SK-N-SH (cell line): ENCODE results near the gene OBI1. TPM values are rescaled to one million over a fixed set of nuclear protein-coding genes. Genes with fewer than 3 reads are reported as not detected.

Source experiments
- CTCF ChIA-PET: fragments of 300-600, 350-600 bp; formaldehyde crosslinking; extraction: SDS; loops from one replicate; lab custom pipeline; 2021; lab: Yijun Ruan, JAX
- POLR2A ChIA-PET: fragments of 350-600 bp; sonication (Branson Sonifier 250); formaldehyde crosslinking; extraction: SDS; loops from one replicate; lab custom pipeline; 2020; ENCODE audit warnings: antibody characterized with exemption, inconsistent platforms; lab: Yijun Ruan, JAX
- DNase-seq: peaks from one replicate; pipeline ENCODE4 v3.0.0; 2012
- H2AFZ ChIP-seq: fragments of 200-600 bp; sonication (generic); 2 replicates; pipeline ENCODE4 v1.8.1; 2016; ENCODE audit warnings: antibody characterized with exemption, mild to moderate bottlenecking, low read depth
- H3F3A ChIP-seq: fragments of 200-600 bp; sonication (generic); replicated peaks from 2 replicates; pipeline ENCODE3; 2016; ENCODE audit warnings: antibody characterized with exemption, mild to moderate bottlenecking; ENCODE audit not compliant: insufficient read depth
- H3K27ac ChIP-seq, 2 experiments: fragments of 200-500 bp in 1 of 2; fragments of 200-600 bp in 1 of 2; sonication (Bioruptor generic) in 1 of 2; sonication (generic), shearing (Covaris generic) in 1 of 2; 2 replicates each; pipeline versions ENCODE4 v1.5.1 to v1.6.1; 2014 to 2016; ENCODE audit warnings: low read depth in 2 of 2, inconsistent platforms in 1 of 2, low read length in 1 of 2, mild to moderate bottlenecking in 1 of 2, mixed read lengths in 1 of 2
- H3K27me3 ChIP-seq: fragments of 200-600 bp; sonication (generic), shearing (Covaris generic); 2 replicates; pipeline ENCODE4 v1.6.1; 2016; ENCODE audit warnings: mixed run types; ENCODE audit not compliant: insufficient read depth
- H3K36me3 ChIP-seq, 2 experiments: fragments of 200-500 bp in 1 of 2; fragments of 200-600 bp in 1 of 2; sonication (Bioruptor generic) in 1 of 2; sonication (generic) in 1 of 2; replicated peaks in 1 of 2; 2 replicates each; pipeline versions ENCODE3 to v1.5.1; 2014 to 2016; ENCODE audit warnings: low read length in 1 of 2, mild to moderate bottlenecking in 1 of 2; ENCODE audit not compliant: insufficient read depth in 2 of 2, control insufficient read depth in 1 of 2
- H3K4me1 ChIP-seq, 2 experiments: fragments of 200-500 bp in 1 of 2; fragments of 200-600 bp in 1 of 2; sonication (Bioruptor generic) in 1 of 2; sonication (generic), shearing (Covaris generic) in 1 of 2; 2 replicates each; pipeline versions ENCODE4 v1.5.1 to v1.6.1; 2014 to 2016; ENCODE audit warnings: low read depth in 1 of 2, low read length in 1 of 2, mixed run types in 1 of 2; ENCODE audit not compliant: insufficient read depth in 2 of 2, control insufficient read depth in 1 of 2
- H3K4me2 ChIP-seq: fragments of 200-600 bp; sonication (generic), shearing (Covaris generic); 2 replicates; pipeline ENCODE4 v1.6.1; 2017; ENCODE audit warnings: mixed run types
- H3K4me3 ChIP-seq, 2 experiments: fragments of 200-500 bp in 1 of 2; fragments of 200-600 bp in 1 of 2; sonication (Bioruptor generic) in 1 of 2; sonication (generic), shearing (Covaris generic) in 1 of 2; 2 replicates each; pipeline versions ENCODE4 v1.5.1 to v1.8.1; 2014 to 2016; ENCODE audit warnings: low read depth in 2 of 2, inconsistent platforms in 1 of 2, low read length in 1 of 2, mild to moderate bottlenecking in 1 of 2, mixed read lengths in 1 of 2, moderate library complexity in 1 of 2
- H3K79me2 ChIP-seq: fragments of 200-600 bp; sonication (generic); 2 replicates; pipeline ENCODE4 v1.8.1; 2017; ENCODE audit warnings: mild to moderate bottlenecking; ENCODE audit not compliant: insufficient read depth
- H3K9ac ChIP-seq: fragments of 200-600 bp; sonication (generic); 2 replicates; pipeline ENCODE4 v1.6.1; 2017; ENCODE audit warnings: mixed run types
- H3K9me2 ChIP-seq: fragments of 200-600 bp; sonication (generic); 2 replicates; pipeline ENCODE4 v1.6.1; 2017; ENCODE audit warnings: mixed run types
- H3K9me3 ChIP-seq: fragments of 200-600 bp; sonication (generic); 2 replicates; pipeline ENCODE4 v1.6.1; 2017; ENCODE audit warnings: mixed run types, mild to moderate bottlenecking, moderate library complexity
- H4K20me1 ChIP-seq: fragments of 200-600 bp; sonication (generic); 2 replicates; pipeline ENCODE4 v1.6.1; 2017; ENCODE audit warnings: mild to moderate bottlenecking, mixed run types; ENCODE audit not compliant: insufficient read depth
- CTCF ChIP-seq: fragments of 200-600 bp; sonication (generic); IDR thresholded peaks from 2 replicates; pipeline ENCODE4 v1.6.1; 2017; ENCODE audit warnings: antibody characterized with exemption, mild to moderate bottlenecking, moderate library complexity
- EP300 ChIP-seq, 2 experiments: IDR thresholded peaks; 2 replicates each; pipeline versions ENCODE4 v1.4.0 to v1.6.1; 2012; ENCODE audit warnings: borderline replicate concordance in 1 of 2, low read depth in 1 of 2, low read length in 1 of 2
- FOSL2 ChIP-seq: IDR thresholded peaks from 2 replicates; pipeline ENCODE4 v1.4.0; 2012; ENCODE audit warnings: low read depth, mild to moderate bottlenecking, moderate library complexity, borderline replicate concordance
- GATA2 ChIP-seq: sonication (generic); formaldehyde crosslinking; IDR thresholded peaks from 2 replicates; pipeline ENCODE4 v1.5.0; 2020; ENCODE audit warnings: mild to moderate bottlenecking, missing genetic modification reagents
- NFIC ChIP-seq: IDR thresholded peaks from 2 replicates; pipeline ENCODE4 v1.4.0; 2012; ENCODE audit warnings: borderline replicate concordance
- POLR2AphosphoS5 ChIP-seq: IDR thresholded peaks from 2 replicates; pipeline ENCODE4 v1.6.1; 2012; ENCODE audit warnings: low read depth, low read length
- RAD21 ChIP-seq: IDR thresholded peaks from 2 replicates; pipeline ENCODE4 v1.6.1; 2012; ENCODE audit warnings: mild to moderate bottlenecking, low read length
- RXRA ChIP-seq: IDR thresholded peaks from 2 replicates; pipeline ENCODE4 v1.4.0; 2012; ENCODE audit warnings: low read depth, mild to moderate bottlenecking, borderline replicate concordance
- SIN3A ChIP-seq: IDR thresholded peaks from 2 replicates; pipeline ENCODE4 v1.6.1; 2012; ENCODE audit warnings: low read depth, mild to moderate bottlenecking, low read length, moderate library complexity, borderline replicate concordance
- TCF12 ChIP-seq: IDR thresholded peaks from 2 replicates; pipeline ENCODE4 v1.4.0; 2012
- TEAD4 ChIP-seq: IDR thresholded peaks from 2 replicates; pipeline ENCODE4 v1.4.0; 2012; ENCODE audit warnings: mild to moderate bottlenecking, borderline replicate concordance; ENCODE audit not compliant: insufficient read depth
- USF1 ChIP-seq: IDR thresholded peaks from 2 replicates; pipeline ENCODE4 v1.4.0; 2012; ENCODE audit warnings: low read depth, borderline replicate concordance
- USF2 ChIP-seq: fragments of 150-350 bp; IDR thresholded peaks from 2 replicates; pipeline ENCODE4 v1.6.1; 2017; ENCODE audit warnings: antibody characterized with exemption, low read length, low read depth, borderline replicate concordance
- ZBTB33 ChIP-seq: IDR thresholded peaks from 2 replicates; pipeline ENCODE4 v1.4.0; 2012; ENCODE audit warnings: low read depth, borderline replicate concordance
- WGBS: methylation state at CpG from one replicate; pipeline ENCODE4 v1.1.6; 2017; ENCODE audit warnings: low lambda C conversion rate; 5-methylcytosine and 5-hydroxymethylcytosine counted together
- polyA plus RNA-seq, 3 experiments: library from polyadenylated mRNA; depleted of rRNA; stranded (reverse); fragments of >200 nt; gene quantifications; 2 replicates each; pipeline ENCODE4 v1.2.3, GENCODE V29; 2012

The OBI1 gene
- polyA plus RNA-seq, 1 of the 3 experiments (the other 2 are of a cell fraction) = 1.8 TPM

GRCh38 chr13:78596399-78596735 lies 62.6 kb downstream of the OBI1 start:
- no peaks in the 10 kb centered on the region for H3F3A ChIP-seq
- CTCF ChIA-PET = interaction anchor here (1.2 to 1.5 kb wide), 3 partner anchors 9 to 459 kb away, joined by 4 to 8 read pairs (median 4); no protein-coding TSS in a partner anchor
- no peaks in the 10 kb centered on the region for H3K36me3 ChIP-seq
- H3K9me3 ChIP-seq = no peaks in the 10 kb centered on the region
- no peaks in the 10 kb centered on the region for H3K9me2 ChIP-seq
- POLR2A ChIA-PET = no interaction called here
- peaks cover 0 to 13% of the 10 kb centered on the region in 2 experiments; a peak in 1 of 4 replicates for H3K4me1 ChIP-seq
- peak overlapping the region; percentile 65 for H3K4me2 ChIP-seq
- H3K79me2 ChIP-seq = no peaks in the 10 kb centered on the region
- 20% methylated on average over 13 of the region's 22 CpGs for WGBS
- no peak overlapping the region for H3K9ac ChIP-seq
- H3K27ac ChIP-seq = no peak overlapping the region
- H3K27me3 ChIP-seq = peaks cover 91% of the 10 kb centered on the region
- no peak for DNase-seq
- H2AFZ ChIP-seq = no peak overlapping the region
- no peak for TF ChIP-seq EP300 (IDR thresholded peaks at IDR 0.05; ENCODE audit: borderline replicate concordance in 1 of 2, low read depth in 1 of 2, low read length in 1 of 2)
- no peak for TF ChIP-seq POLR2AphosphoS5
- no peak for TF ChIP-seq TEAD4
- no peak for TF ChIP-seq CTCF
- TF ChIP-seq NFIC = no peak
- no peak for TF ChIP-seq GATA2 (CRISPR knock-in tag)
- TF ChIP-seq ZBTB33 = no peak
- TF ChIP-seq SIN3A = no peak
- TF ChIP-seq TCF12 = no peak
- no peak for TF ChIP-seq USF2
- no peak for TF ChIP-seq FOSL2
- TF ChIP-seq RXRA = no peak
- no peak for TF ChIP-seq USF1
- no peak for TF ChIP-seq RAD21
- TF ChIP-seq, all 33 proteins: peak for 0
- Histone ChIP-seq H4K20me1 (no peaks in the 10 kb centered on the region), H3K4me3 (peak overlapping the region in 1 of 2 experiments; percentile 44; a peak in 2 of 4 replicates)
